Panc1 (cell line): ENCODE measurements around the gene PEX10. TPM values are rescaled to one million over a fixed set of nuclear protein-coding genes. Genes with fewer than 3 reads are reported as not detected.

Experiments
- ATAC-seq: fragments of 200-7000 bp; cut with Tn5 transposase; 2 replicates; pipeline ENCODE4 v1.9.1; 2020; ENCODE audit warnings: mild to moderate bottlenecking, moderate library complexity
- BruUV-seq: library from RNA; stranded (reverse); fragments of 400-500 nt; replicated peaks from 2 replicates; lab custom pipeline; 2021; lab: Mats Ljungman, UMichigan
- CTCF ChIA-PET: fragments of 300-600 bp; sonication (Branson Sonifier 250); formaldehyde crosslinking; loops from one replicate; lab custom pipeline; 2022; ENCODE audit warnings: antibody characterized with exemption; lab: Charles Lee
- POLR2A ChIA-PET: fragments of 300-600 bp; sonication (Branson Sonifier 250); formaldehyde crosslinking; loops from one replicate; lab custom pipeline; 2022; ENCODE audit warnings: antibody characterized with exemption; lab: Charles Lee
- DNase-seq: peaks from one replicate; pipeline ENCODE4 v3.0.0-alpha.2; 2010; ENCODE audit warnings: low read depth, low spot score
- H3K27ac ChIP-seq: 2 replicates; pipeline ENCODE4 v1.5.1; 2011; ENCODE audit warnings: mild to moderate bottlenecking, low read length, inconsistent platforms
- H3K27me3 ChIP-seq: fragments of 200-500 bp; sonication (Bioruptor generic); 2 replicates; pipeline ENCODE4 v1.6.0; 2014; ENCODE audit warnings: low read length, inconsistent platforms; ENCODE audit not compliant: control insufficient read depth, insufficient read depth
- H3K36me3 ChIP-seq: fragments of 200-500 bp; sonication (Bioruptor generic); 2 replicates; pipeline ENCODE4 v1.5.1; 2014; ENCODE audit warnings: inconsistent platforms, mild to moderate bottlenecking, low read length, moderate library complexity; ENCODE audit not compliant: control insufficient read depth, insufficient read depth
- H3K4me1 ChIP-seq: 2 replicates; pipeline ENCODE4 v1.5.1; 2011; ENCODE audit warnings: inconsistent platforms, mild to moderate bottlenecking, low read length, moderate library complexity; ENCODE audit not compliant: control insufficient read depth, insufficient read depth
- H3K4me3 ChIP-seq, 2 experiments: 2 replicates each; pipeline ENCODE4 v1.5.1; 2011 to 2012; ENCODE audit warnings: low read depth in 2 of 2, low read length in 2 of 2, mild to moderate bottlenecking in 2 of 2, inconsistent platforms in 1 of 2, moderate library complexity in 1 of 2
- H3K9me3 ChIP-seq: fragments of 200-500 bp; sonication (Bioruptor generic); 2 replicates; pipeline ENCODE4 v1.5.1; 2014; ENCODE audit warnings: low read depth, mild to moderate bottlenecking, inconsistent platforms, low read length, moderate library complexity; ENCODE audit not compliant: control insufficient read depth, insufficient read depth
- POLR2AphosphoS5 ChIP-seq: IDR thresholded peaks from 2 replicates; pipeline ENCODE4 v1.6.1; 2012; ENCODE audit warnings: mild to moderate bottlenecking, low read depth, low read length, moderate library complexity
- SIN3A ChIP-seq: IDR thresholded peaks from 2 replicates; pipeline ENCODE4 v1.6.1; 2012; ENCODE audit warnings: low read depth, mild to moderate bottlenecking, low read length, moderate library complexity, borderline replicate concordance; ENCODE audit not compliant: insufficient read depth
- TCF7L2 ChIP-seq: IDR thresholded peaks from 2 replicates; pipeline ENCODE4 v1.6.1; 2011; ENCODE audit warnings: mild to moderate bottlenecking, low read depth, low read length, inconsistent platforms
- in situ Hi-C: cut with HindIII; loops from 2 replicates; pipeline ENCODE4 v1.10.0; 2016; ENCODE audit warnings: low sequenced_read_pairs, low pct_unique_long_range_greater_than_20kb
- intact Hi-C: fragments of 100-400 bp; cut with micrococcal nuclease; formaldehyde crosslinking; loops from one replicate; pipeline ENCODE4 v1.10.0; 2022; ENCODE audit not compliant: unreplicated experiment
- total RNA-seq: library from RNA; stranded (reverse); gene quantifications from one replicate; pipeline ENCODE4 v1.2.1, GENCODE V29; 2021; ENCODE audit not compliant: unreplicated experiment
- TF ChIP-seq, protein P1 (sequence below): fragments of 450-650 bp; IDR thresholded peaks from 2 replicates; pipeline ENCODE4 v1.5.1; 2017; ENCODE audit warnings: mild to moderate bottlenecking
- TF ChIP-seq, protein P2 (sequence below), 2 experiments: IDR thresholded peaks; 2 replicates each; pipeline ENCODE4 v1.6.1; 2011 to 2012; ENCODE audit warnings: low read depth in 2 of 2, control low read depth in 1 of 2, low read length in 1 of 2, mild to moderate bottlenecking in 1 of 2, moderate library complexity in 1 of 2; ENCODE audit not compliant: insufficient read depth in 1 of 2

Gene PEX10
- total RNA-seq, 1 experiment from 2014 or later = 49.8 TPM

DNA sequence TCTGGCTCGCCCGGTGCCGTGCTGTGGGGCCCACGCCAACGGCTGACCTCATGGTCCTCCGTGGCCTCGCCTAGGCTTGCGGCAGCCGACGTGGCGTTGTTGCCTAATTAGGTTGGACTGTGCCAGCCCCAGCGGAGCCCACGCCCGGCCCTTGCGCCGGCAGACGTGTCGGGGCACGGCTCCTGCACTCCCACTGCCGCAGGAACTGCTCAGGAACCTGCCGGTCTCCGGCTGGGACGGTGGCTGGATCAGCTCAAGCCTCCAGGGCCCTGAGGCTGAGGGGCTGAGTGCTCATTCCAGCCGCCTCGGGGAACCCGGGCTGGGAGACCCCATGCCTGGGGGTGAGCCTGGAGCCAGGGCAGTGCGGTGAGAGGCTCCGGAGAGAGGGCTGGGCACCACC is 16.1 kb upstream of the PEX10 start:
- ATAC-seq (no peak), DNase-seq (no peak)
- no peaks in the 10 kb centered on the region for H3K36me3 ChIP-seq
- H3K4me3 ChIP-seq = no peak overlapping the region
- BruUV-seq = no TSS peak
- no peaks in the 10 kb centered on the region for H3K27me3 ChIP-seq
- peaks cover 3% of the 10 kb centered on the region; the same call in 1 of the 2 replicates for H3K4me1 ChIP-seq
- H3K27ac ChIP-seq = no peak overlapping the region
- CTCF ChIA-PET = no interaction called here
- no peaks in the 10 kb centered on the region for H3K9me3 ChIP-seq
- POLR2A ChIA-PET = no interaction called here
- in situ Hi-C loops = no loop called here
- intact Hi-C loops = no loop called here
- TF ChIP-seq, protein P1, sequence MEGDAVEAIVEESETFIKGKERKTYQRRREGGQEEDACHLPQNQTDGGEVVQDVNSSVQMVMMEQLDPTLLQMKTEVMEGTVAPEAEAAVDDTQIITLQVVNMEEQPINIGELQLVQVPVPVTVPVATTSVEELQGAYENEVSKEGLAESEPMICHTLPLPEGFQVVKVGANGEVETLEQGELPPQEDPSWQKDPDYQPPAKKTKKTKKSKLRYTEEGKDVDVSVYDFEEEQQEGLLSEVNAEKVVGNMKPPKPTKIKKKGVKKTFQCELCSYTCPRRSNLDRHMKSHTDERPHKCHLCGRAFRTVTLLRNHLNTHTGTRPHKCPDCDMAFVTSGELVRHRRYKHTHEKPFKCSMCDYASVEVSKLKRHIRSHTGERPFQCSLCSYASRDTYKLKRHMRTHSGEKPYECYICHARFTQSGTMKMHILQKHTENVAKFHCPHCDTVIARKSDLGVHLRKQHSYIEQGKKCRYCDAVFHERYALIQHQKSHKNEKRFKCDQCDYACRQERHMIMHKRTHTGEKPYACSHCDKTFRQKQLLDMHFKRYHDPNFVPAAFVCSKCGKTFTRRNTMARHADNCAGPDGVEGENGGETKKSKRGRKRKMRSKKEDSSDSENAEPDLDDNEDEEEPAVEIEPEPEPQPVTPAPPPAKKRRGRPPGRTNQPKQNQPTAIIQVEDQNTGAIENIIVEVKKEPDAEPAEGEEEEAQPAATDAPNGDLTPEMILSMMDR = no peak
- no peak for TF ChIP-seq SIN3A
- TF ChIP-seq TCF7L2 = no peak
- no peak for TF ChIP-seq POLR2AphosphoS5
- TF ChIP-seq, protein P2, sequence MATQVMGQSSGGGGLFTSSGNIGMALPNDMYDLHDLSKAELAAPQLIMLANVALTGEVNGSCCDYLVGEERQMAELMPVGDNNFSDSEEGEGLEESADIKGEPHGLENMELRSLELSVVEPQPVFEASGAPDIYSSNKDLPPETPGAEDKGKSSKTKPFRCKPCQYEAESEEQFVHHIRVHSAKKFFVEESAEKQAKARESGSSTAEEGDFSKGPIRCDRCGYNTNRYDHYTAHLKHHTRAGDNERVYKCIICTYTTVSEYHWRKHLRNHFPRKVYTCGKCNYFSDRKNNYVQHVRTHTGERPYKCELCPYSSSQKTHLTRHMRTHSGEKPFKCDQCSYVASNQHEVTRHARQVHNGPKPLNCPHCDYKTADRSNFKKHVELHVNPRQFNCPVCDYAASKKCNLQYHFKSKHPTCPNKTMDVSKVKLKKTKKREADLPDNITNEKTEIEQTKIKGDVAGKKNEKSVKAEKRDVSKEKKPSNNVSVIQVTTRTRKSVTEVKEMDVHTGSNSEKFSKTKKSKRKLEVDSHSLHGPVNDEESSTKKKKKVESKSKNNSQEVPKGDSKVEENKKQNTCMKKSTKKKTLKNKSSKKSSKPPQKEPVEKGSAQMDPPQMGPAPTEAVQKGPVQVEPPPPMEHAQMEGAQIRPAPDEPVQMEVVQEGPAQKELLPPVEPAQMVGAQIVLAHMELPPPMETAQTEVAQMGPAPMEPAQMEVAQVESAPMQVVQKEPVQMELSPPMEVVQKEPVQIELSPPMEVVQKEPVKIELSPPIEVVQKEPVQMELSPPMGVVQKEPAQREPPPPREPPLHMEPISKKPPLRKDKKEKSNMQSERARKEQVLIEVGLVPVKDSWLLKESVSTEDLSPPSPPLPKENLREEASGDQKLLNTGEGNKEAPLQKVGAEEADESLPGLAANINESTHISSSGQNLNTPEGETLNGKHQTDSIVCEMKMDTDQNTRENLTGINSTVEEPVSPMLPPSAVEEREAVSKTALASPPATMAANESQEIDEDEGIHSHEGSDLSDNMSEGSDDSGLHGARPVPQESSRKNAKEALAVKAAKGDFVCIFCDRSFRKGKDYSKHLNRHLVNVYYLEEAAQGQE (IDR thresholded peaks at IDR 0.05; ENCODE audit: insufficient read depth in 1 of 2, low read depth in 2 of 2, low read length in 1 of 2) = no peak

DNA sequence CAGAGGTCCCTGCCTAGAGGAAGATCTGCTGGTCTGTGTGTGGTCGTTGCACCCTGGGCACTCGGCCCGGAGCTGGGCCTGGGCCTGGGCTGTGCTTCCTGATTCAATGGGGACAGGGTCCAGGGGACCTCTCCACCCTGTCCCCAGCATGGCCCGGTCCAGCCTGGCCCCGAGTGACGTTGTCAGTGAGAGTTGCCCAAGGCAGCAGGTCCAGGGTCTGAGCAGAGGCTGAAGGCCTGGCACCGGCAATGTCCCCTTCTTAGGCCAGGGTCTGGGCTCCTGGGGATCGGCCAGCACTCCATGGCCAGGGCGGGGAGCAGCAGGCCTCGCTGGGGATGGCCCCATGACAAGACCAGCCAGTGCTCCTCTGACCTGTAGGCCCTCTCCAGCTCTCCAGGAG is 15.6 kb upstream of the PEX10 start:
- POLR2A ChIA-PET = no interaction called here
- in situ Hi-C loops (no loop called here), intact Hi-C loops (no loop called here)
- H3K27ac ChIP-seq = no peak overlapping the region
- DNase-seq (no peak), ATAC-seq (no peak)
- no peaks in the 10 kb centered on the region; the same call in 1 of the 2 replicates for H3K9me3 ChIP-seq
- H3K36me3 ChIP-seq = no peaks in the 10 kb centered on the region
- peaks cover 3% of the 10 kb centered on the region; the same call in 1 of the 2 replicates for H3K4me1 ChIP-seq
- CTCF ChIA-PET = no interaction called here
- TF ChIP-seq POLR2AphosphoS5 (no peak), SIN3A (no peak), TCF7L2 (no peak)
- TF ChIP-seq, protein P1 = no peak
- TF ChIP-seq, protein P2 (IDR thresholded peaks at IDR 0.05; ENCODE audit: insufficient read depth in 1 of 2, low read depth in 2 of 2, low read length in 1 of 2) = no peak
- no peak overlapping the region for H3K4me3 ChIP-seq
- no TSS peak for BruUV-seq
- H3K27me3 ChIP-seq = no peaks in the 10 kb centered on the region
